Coronary artery (tissue), 2 donors: ENCODE data around the gene CPXM1.

ENCODE experiments used
- DNase-seq: peaks from one replicate; pipeline ENCODE4 v3.0.0-alpha.2; 2017; ENCODE audit warnings: low spot score
- H3K27ac ChIP-seq, 2 donors: fragments of 200-600 bp; sonication (generic); one replicate each; pipeline ENCODE4 v1.5.1; 2016 to 2019
- H3K4me3 ChIP-seq: fragments of 200-600 bp; sonication (generic); 2 replicates; pipeline ENCODE4 v1.5.1; 2016; ENCODE audit warnings: mild to moderate bottlenecking, moderate library complexity
- CTCF ChIP-seq: fragments of 200-600 bp; sonication (generic); IDR thresholded peaks from one replicate; pipeline ENCODE4 v1.5.1; 2019; ENCODE audit warnings: antibody characterized with exemption

Gene CPXM1

GRCh38 chr20:2748551-2749342, 51.7 kb downstream of the CPXM1 start:
- Histone ChIP-seq H3K27ac (no peak overlapping the region), H3K4me3 (no peak overlapping the region)
- TF ChIP-seq CTCF: no peak
- DNase-seq: peak; percentile 69

GRCh38 chr20:2747676-2748235, 52.7 kb downstream of the CPXM1 start:
- H3K27ac ChIP-seq: no peak overlapping the region
- no peak for TF ChIP-seq CTCF
- DNase-seq: peak; percentile 5
- no peak overlapping the region for H3K4me3 ChIP-seq

GRCh38 chr20:2746636-2747265, 53.7 kb downstream of the CPXM1 start:
- no peak overlapping the region for H3K4me3 ChIP-seq
- DNase-seq: peak; percentile 29
- H3K27ac ChIP-seq: no peak overlapping the region
- TF ChIP-seq CTCF: no peak

- TF ChIP-seq CTCF: no peak
- Histone ChIP-seq H3K4me3 (no peak overlapping the region), H3K27ac (no peak overlapping the region)
- no peak for DNase-seq
These were observed 54.3 kb downstream of the CPXM1 start for GRCh38 chr20:2745936-2746635.

- Histone ChIP-seq H3K27ac (no peak overlapping the region), H3K4me3 (no peak overlapping the region)
- TF ChIP-seq CTCF: no peak
- DNase-seq: no peak
These were observed 55.1 kb downstream of the CPXM1 start for GRCh38 chr20:2745060-2745910.
